Astrocyte (in vitro differentiated cells and primary cell): ENCODE data around the gene PEX10. TPM values are rescaled to one million over a fixed set of nuclear protein-coding genes. Genes with fewer than 3 reads are reported as not detected.
A peak's percentile ranks its signal among the peaks of the same experiment; 100 is the strongest.

Experiments
- DNase-seq: peaks from one replicate; pipeline ENCODE4 v3.0.0-alpha.2; 2010; ENCODE audit warnings: low read depth
- FAIRE-seq: peaks from 2 replicates; lab custom pipeline; 2011; peaks lifted over from hg19 to GRCh38; lab: Jason Lieb, UNC
- H2AFZ ChIP-seq: 2 replicates; pipeline ENCODE4 v1.6.0; 2012; ENCODE audit warnings: low read depth, low read length, inconsistent platforms
- H3K27ac ChIP-seq: 2 replicates; pipeline ENCODE4 v1.5.1; 2011; ENCODE audit warnings: low read depth, low read length, inconsistent platforms
- H3K27me3 ChIP-seq: 2 replicates; pipeline ENCODE4 v1.6.0; 2011; ENCODE audit warnings: low read length, inconsistent platforms; ENCODE audit not compliant: insufficient read depth
- H3K36me3 ChIP-seq: 2 replicates; pipeline ENCODE4 v1.5.1; 2011; ENCODE audit warnings: low read length, inconsistent platforms; ENCODE audit not compliant: insufficient read depth
- H3K4me1 ChIP-seq: 2 replicates; pipeline ENCODE4 v1.5.1; 2011; ENCODE audit warnings: low read length, inconsistent platforms; ENCODE audit not compliant: insufficient read depth
- H3K4me2 ChIP-seq: 2 replicates; pipeline ENCODE4 v1.6.0; 2012; ENCODE audit warnings: low read length, inconsistent platforms
- H3K4me3 ChIP-seq: 2 replicates; pipeline ENCODE4 v1.5.1; 2011; ENCODE audit warnings: low read depth, mild to moderate bottlenecking, low read length, inconsistent platforms; ENCODE audit not compliant: insufficient read depth
- H3K79me2 ChIP-seq: 2 replicates; pipeline ENCODE4 v1.6.0; 2012; ENCODE audit warnings: mild to moderate bottlenecking, low read length, inconsistent platforms; ENCODE audit not compliant: insufficient read depth
- H3K9ac ChIP-seq: 2 replicates; pipeline ENCODE4 v1.6.0; 2012; ENCODE audit warnings: mild to moderate bottlenecking, low read length, inconsistent platforms
- H3K9me3 ChIP-seq: 2 replicates; pipeline ENCODE4 v1.5.1; 2012; ENCODE audit warnings: low read depth, mild to moderate bottlenecking, low read length, inconsistent platforms; ENCODE audit not compliant: insufficient read depth
- H4K20me1 ChIP-seq: 2 replicates; pipeline ENCODE4 v1.6.0; 2012; ENCODE audit warnings: low read length, inconsistent platforms; ENCODE audit not compliant: insufficient read depth
- H3K27ac Mint-ChIP-seq: one replicate; pipeline ENCODE4 v1.8.0; 2021; ENCODE audit warnings: mild to moderate bottlenecking, mixed read lengths; ENCODE audit not compliant: unreplicated experiment
- H3K27me3 Mint-ChIP-seq: one replicate; pipeline ENCODE4 v1.8.0; 2021; ENCODE audit warnings: low read depth, mixed read lengths; ENCODE audit not compliant: unreplicated experiment
- H3K36me3 Mint-ChIP-seq: one replicate; pipeline ENCODE4 v1.8.0; 2021; ENCODE audit warnings: low read depth, mixed read lengths; ENCODE audit not compliant: unreplicated experiment
- H3K4me1 Mint-ChIP-seq: one replicate; pipeline ENCODE4 v1.8.0; 2021; ENCODE audit warnings: low read depth, mixed read lengths; ENCODE audit not compliant: unreplicated experiment
- H3K4me3 Mint-ChIP-seq: one replicate; pipeline ENCODE4 v1.8.0; 2021; ENCODE audit warnings: mild to moderate bottlenecking, moderate library complexity, mixed read lengths; ENCODE audit not compliant: unreplicated experiment
- H3K9me3 Mint-ChIP-seq: one replicate; pipeline ENCODE4 v1.8.0; 2021; ENCODE audit warnings: mild to moderate bottlenecking, mixed read lengths; ENCODE audit not compliant: unreplicated experiment
- EZH2 ChIP-seq: IDR thresholded peaks from 2 replicates; pipeline ENCODE4 v1.6.1; 2012; ENCODE audit warnings: mild to moderate bottlenecking, low read length, inconsistent platforms; ENCODE audit not compliant: insufficient read depth
- total RNA-seq: library from RNA; stranded (reverse); gene quantifications from 2 replicates; pipeline ENCODE4 v1.2.1, GENCODE V29; 2021
- TF ChIP-seq, protein P1 (sequence below): IDR thresholded peaks from 2 replicates; pipeline ENCODE4 v1.5.1; 2011; ENCODE audit warnings: low read depth, mild to moderate bottlenecking, inconsistent platforms, low read length, moderate library complexity; ENCODE audit not compliant: insufficient read depth

The PEX10 gene
- total RNA-seq, 1 donor from 2014 or later = 16.6 TPM

DNA sequence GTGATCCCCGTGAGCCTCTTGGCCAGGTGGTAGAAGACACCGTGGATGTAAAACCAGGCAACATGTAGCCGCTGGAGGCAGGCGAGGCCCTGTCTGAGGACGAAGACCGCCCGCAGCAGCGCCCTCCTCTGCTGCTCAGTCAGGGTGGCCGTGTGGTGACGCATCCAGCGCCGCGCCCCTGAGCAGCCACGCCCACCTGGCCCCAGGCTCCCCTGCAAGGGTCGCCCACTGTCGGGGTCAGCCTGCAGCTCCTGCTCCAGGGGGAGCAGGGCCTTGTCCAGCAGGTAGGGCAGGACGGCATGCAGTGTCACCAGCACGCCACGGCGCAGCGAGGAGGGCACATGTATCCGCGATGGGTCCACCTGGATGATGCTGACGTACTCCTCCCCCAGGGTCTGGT is 3.9 kb downstream of the PEX10 start:
- TF ChIP-seq EZH2 = no peak
- TF ChIP-seq, protein P1, sequence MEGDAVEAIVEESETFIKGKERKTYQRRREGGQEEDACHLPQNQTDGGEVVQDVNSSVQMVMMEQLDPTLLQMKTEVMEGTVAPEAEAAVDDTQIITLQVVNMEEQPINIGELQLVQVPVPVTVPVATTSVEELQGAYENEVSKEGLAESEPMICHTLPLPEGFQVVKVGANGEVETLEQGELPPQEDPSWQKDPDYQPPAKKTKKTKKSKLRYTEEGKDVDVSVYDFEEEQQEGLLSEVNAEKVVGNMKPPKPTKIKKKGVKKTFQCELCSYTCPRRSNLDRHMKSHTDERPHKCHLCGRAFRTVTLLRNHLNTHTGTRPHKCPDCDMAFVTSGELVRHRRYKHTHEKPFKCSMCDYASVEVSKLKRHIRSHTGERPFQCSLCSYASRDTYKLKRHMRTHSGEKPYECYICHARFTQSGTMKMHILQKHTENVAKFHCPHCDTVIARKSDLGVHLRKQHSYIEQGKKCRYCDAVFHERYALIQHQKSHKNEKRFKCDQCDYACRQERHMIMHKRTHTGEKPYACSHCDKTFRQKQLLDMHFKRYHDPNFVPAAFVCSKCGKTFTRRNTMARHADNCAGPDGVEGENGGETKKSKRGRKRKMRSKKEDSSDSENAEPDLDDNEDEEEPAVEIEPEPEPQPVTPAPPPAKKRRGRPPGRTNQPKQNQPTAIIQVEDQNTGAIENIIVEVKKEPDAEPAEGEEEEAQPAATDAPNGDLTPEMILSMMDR = no peak
- Mint-ChIP-seq H3K27ac (no peak overlapping the region), H3K27me3 (no peaks in the 10 kb centered on the region), H3K4me3 (no peak overlapping the region), H3K36me3 (peaks cover 2% of the 10 kb centered on the region), H3K4me1 (peaks cover 8% of the 10 kb centered on the region), H3K9me3 (no peaks in the 10 kb centered on the region)
- Histone ChIP-seq H3K9me3 (no peaks in the 10 kb centered on the region), H3K4me2 (no peak overlapping the region), H3K4me1 (peaks cover 32% of the 10 kb centered on the region), H2AFZ (no peak overlapping the region), H3K27me3 (no peaks in the 10 kb centered on the region), H3K4me3 (no peak overlapping the region), H3K9ac (no peak overlapping the region), H4K20me1 (peaks cover 15% of the 10 kb centered on the region), H3K79me2 (peaks cover 19% of the 10 kb centered on the region), H3K27ac (no peak overlapping the region), H3K36me3 (peaks cover 11% of the 10 kb centered on the region)
- DNase-seq (no peak), FAIRE-seq (no peak)

DNA sequence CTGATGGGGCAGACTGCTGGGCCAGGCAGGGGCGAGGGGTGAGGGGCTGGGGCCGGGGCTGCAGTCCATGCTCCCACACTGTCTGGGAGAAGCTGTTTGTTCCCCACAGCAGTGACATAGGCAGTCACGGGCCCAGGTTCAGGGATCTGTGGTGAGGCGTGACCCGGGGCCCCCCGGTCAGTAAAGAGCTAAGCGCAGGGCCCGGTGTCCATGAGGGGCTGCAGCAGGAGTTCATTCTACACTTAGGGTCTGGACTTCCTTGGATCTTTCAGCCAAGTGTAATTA is 4.4 kb downstream of the PEX10 start:
- peaks cover 20% of the 10 kb centered on the region for H3K79me2 ChIP-seq
- DNase-seq (no peak), FAIRE-seq (no peak)
- H3K9ac ChIP-seq = no peak overlapping the region
- H4K20me1 ChIP-seq = peaks cover 18% of the 10 kb centered on the region
- H3K36me3 ChIP-seq = peaks cover 16% of the 10 kb centered on the region
- no peak overlapping the region for H2AFZ ChIP-seq
- no peak overlapping the region for H3K4me2 ChIP-seq
- no peak overlapping the region for H3K27ac ChIP-seq
- Mint-ChIP-seq H3K27ac (no peak overlapping the region), H3K9me3 (no peaks in the 10 kb centered on the region), H3K4me1 (peaks cover 8% of the 10 kb centered on the region), H3K4me3 (no peak overlapping the region), H3K27me3 (no peaks in the 10 kb centered on the region), H3K36me3 (peaks cover 4% of the 10 kb centered on the region)
- H3K4me1 ChIP-seq = peaks cover 27% of the 10 kb centered on the region
- no peak for TF ChIP-seq EZH2
- TF ChIP-seq, protein P1 = no peak
- no peak overlapping the region for H3K4me3 ChIP-seq
- H3K9me3 ChIP-seq = no peaks in the 10 kb centered on the region
- H3K27me3 ChIP-seq = no peaks in the 10 kb centered on the region

DNA sequence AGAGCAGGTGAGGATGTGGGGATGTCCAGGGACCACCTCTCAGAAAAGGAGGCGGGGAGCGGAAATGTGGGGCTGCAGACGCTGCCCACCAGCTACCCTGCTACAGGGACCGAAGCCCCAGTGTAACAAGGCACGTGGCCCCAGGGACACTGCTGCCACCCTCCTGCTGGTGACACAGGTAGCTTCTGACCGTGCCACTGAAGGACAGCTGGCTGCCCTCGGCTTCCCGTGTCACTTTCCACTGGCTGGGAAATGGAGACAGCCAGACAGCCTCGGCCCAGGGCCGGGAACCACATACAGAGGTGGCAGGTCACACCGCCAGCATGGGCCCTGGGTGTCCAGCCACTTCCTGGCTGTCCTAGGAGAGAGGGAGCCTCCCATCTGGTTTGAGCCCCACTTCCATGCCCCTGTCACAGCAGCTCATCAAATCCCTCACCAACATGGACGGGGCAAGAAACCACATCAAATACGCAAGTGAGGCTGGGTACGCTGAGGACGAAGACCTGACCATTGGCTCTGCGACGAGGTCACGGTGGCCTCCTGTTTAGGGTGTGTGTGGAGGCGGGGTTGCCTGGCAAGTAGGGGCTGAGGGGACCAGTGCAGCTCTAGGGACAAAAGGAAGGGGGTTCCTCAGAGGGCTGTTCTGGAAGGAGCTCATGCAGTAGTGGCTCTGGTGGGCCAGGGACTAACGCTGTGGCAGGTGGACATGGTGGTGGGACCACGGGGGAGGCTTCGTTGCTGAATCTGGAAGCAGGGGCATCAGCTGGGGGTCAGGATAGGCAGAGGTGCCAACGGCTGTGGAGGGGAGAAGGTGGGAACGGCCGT is 5.0 kb downstream of the PEX10 start:
- Histone ChIP-seq H3K79me2 (peaks cover 23% of the 10 kb centered on the region), H3K4me3 (no peak overlapping the region), H3K36me3 (peaks cover 21% of the 10 kb centered on the region), H4K20me1 (peaks cover 24% of the 10 kb centered on the region), H3K27me3 (no peaks in the 10 kb centered on the region), H3K27ac (no peak overlapping the region), H3K4me1 (peaks cover 25% of the 10 kb centered on the region), H3K9ac (peak overlapping the region; percentile 6), H3K4me2 (no peak overlapping the region), H2AFZ (no peak overlapping the region), H3K9me3 (no peaks in the 10 kb centered on the region)
- Mint-ChIP-seq H3K9me3 (no peaks in the 10 kb centered on the region), H3K27me3 (no peaks in the 10 kb centered on the region), H3K4me3 (no peak overlapping the region), H3K27ac (no peak overlapping the region), H3K4me1 (peaks cover 8% of the 10 kb centered on the region), H3K36me3 (peaks cover 7% of the 10 kb centered on the region)
- TF ChIP-seq, protein P1 = no peak
- no peak for TF ChIP-seq EZH2
- DNase-seq (no peak), FAIRE-seq (no peak)
